HG03196 (cell line): ENCODE data around the gene FIGNL1.
"Not testable (repeated sequence)": the region's sequence is repeated elsewhere in the genome, so short reads cannot be mapped to it uniquely, and the experiment has no call there.

Experiments used
- ATAC-seq: cut with Tn5 transposase; IDR thresholded peaks from one replicate; pipeline ENCODE4 v1.9.1; 2021; ENCODE audit not compliant: unreplicated experiment

FIGNL1 gene

GRCh38 chr7:50471970-50472369 is 21.8 kb upstream of the FIGNL1 start:
- no peak for ATAC-seq

- ATAC-seq = no peak
These were observed 20.4 kb upstream of the FIGNL1 start for GRCh38 chr7:50470250-50471163.

GRCh38 chr7:50469181-50469580 is 19.0 kb upstream of the FIGNL1 start:
- no peak for ATAC-seq

- no peak for ATAC-seq
These were observed 17.9 kb upstream of the FIGNL1 start for GRCh38 chr7:50467817-50468610.

GRCh38 chr7:50466815-50467585 is 16.9 kb upstream of the FIGNL1 start:
- ATAC-seq = no peak

- ATAC-seq = no peak
These were observed 12.9 kb upstream of the FIGNL1 start for GRCh38 chr7:50463035-50463434.

- no peak for ATAC-seq
These were observed 12.2 kb upstream of the FIGNL1 start for GRCh38 chr7:50462361-50462760.

GRCh38 chr7:50461695-50462094 is 11.5 kb upstream of the FIGNL1 start:
- no peak for ATAC-seq

- not testable (repeated sequence) for ATAC-seq
These were observed 9.0 kb upstream of the FIGNL1 start for GRCh38 chr7:50459183-50459582.

- ATAC-seq = not testable (repeated sequence)
These were observed 8.5 kb upstream of the FIGNL1 start for GRCh38 chr7:50458651-50459050.

- no peak for ATAC-seq
These were observed 6.4 kb upstream of the FIGNL1 start for GRCh38 chr7:50456371-50457123.

- no peak for ATAC-seq
These were observed 5.5 kb upstream of the FIGNL1 start for GRCh38 chr7:50455658-50456057.

- no peak for ATAC-seq
These were observed 4.8 kb upstream of the FIGNL1 start for GRCh38 chr7:50454968-50455367.

GRCh38 chr7:50450590-50451032 is 461 bp upstream of the FIGNL1 start:
- ATAC-seq = peak; percentile 8

- ATAC-seq = no peak
These were observed 659 bp downstream of the FIGNL1 start for GRCh38 chr7:50449501-50449880.

- peak; percentile 32 for ATAC-seq
These were observed 1.3 kb downstream of the FIGNL1 start for GRCh38 chr7:50448823-50449222.

GRCh38 chr7:50446542-50446960 is 3.6 kb downstream of the FIGNL1 start:
- peak; percentile 42 for ATAC-seq

GRCh38 chr7:50436133-50436806 is 13.9 kb downstream of the FIGNL1 start:
- no peak for ATAC-seq

- no peak for ATAC-seq
These were observed 18.3 kb downstream of the FIGNL1 start for GRCh38 chr7:50431722-50432305.
